Activated T-cell treated with anti-CD3 and anti-CD28 coated beads, Interleukin-2, amount 50 U/mL, for 24 hours (primary cell): ENCODE measurements around the gene PTH2R.
"Not testable (repeated sequence)": the region's sequence is repeated elsewhere in the genome, so short reads cannot be mapped to it uniquely, and the experiment has no call there.

Source experiments
- DNase-seq: peaks from one replicate; pipeline ENCODE4 v3.0.0-alpha.2; 2020
- H3K27ac Mint-ChIP-seq: 2 replicates; pipeline ENCODE4 v1.8.0; 2020; ENCODE audit warnings: mild to moderate bottlenecking, mixed read lengths
- H3K27me3 Mint-ChIP-seq: 2 replicates; pipeline ENCODE4 v1.8.0; 2020; ENCODE audit warnings: mixed read lengths
- H3K36me3 Mint-ChIP-seq: 2 replicates; pipeline ENCODE4 v1.8.0; 2020; ENCODE audit warnings: low read depth, mixed read lengths
- H3K4me1 Mint-ChIP-seq: 2 replicates; pipeline ENCODE4 v1.8.0; 2020; ENCODE audit warnings: low read depth, mixed read lengths
- H3K4me3 Mint-ChIP-seq: 2 replicates; pipeline ENCODE4 v1.8.0; 2020; ENCODE audit warnings: mild to moderate bottlenecking, moderate library complexity, mixed read lengths
- H3K9me3 Mint-ChIP-seq: 2 replicates; pipeline ENCODE4 v1.8.0; 2020; ENCODE audit warnings: mixed read lengths

PTH2R gene

DNA sequence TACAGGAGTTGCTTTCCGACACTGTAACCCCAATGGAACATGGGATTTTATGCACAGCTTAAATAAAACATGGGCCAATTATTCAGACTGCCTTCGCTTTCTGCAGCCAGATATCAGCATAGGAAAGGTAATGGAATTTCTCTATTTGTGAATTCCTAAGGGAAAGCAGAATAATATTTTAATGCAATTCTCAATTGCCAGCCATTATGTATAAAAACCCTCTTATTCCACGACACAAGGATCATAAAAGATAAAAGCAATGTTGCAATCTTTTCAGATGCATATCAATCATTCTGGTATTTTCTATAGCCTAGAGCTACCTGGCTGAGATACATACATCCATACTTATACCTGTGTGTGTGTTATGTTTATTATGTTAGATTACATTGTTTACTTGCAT, 31.2 kb downstream of the PTH2R start:
- H3K9me3 Mint-ChIP-seq = no peaks in the 10 kb centered on the region
- no peak overlapping the region for H3K4me3 Mint-ChIP-seq
- no peaks in the 10 kb centered on the region for H3K36me3 Mint-ChIP-seq
- no peak overlapping the region for H3K27ac Mint-ChIP-seq
- peaks cover 8% of the 10 kb centered on the region for H3K27me3 Mint-ChIP-seq
- no peaks in the 10 kb centered on the region for H3K4me1 Mint-ChIP-seq
- no peak for DNase-seq

DNA sequence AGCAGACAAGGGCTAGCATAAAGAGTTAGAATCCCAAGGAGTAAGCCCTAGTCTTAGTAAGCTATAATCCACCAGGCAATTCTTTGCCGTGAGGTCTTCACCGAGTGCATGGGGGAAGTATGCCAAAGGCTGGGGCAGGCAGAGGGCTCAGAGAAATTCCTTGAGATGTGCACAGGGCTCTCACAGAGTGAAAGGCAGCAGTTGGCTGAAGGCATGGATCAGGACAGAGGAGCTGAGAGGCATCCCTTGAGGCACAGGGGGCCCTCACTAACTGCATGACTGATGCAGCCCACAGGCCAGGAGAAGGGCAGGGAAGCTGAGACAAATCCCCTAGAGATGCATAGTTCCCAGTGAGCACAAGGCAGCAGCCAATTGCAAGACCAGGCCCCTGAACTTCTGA, 34.1 kb downstream of the PTH2R start:
- peaks cover 6% of the 10 kb centered on the region for H3K27me3 Mint-ChIP-seq
- no peak overlapping the region for H3K4me3 Mint-ChIP-seq
- H3K4me1 Mint-ChIP-seq = no peaks in the 10 kb centered on the region
- H3K27ac Mint-ChIP-seq = no peak overlapping the region
- no peak for DNase-seq
- H3K9me3 Mint-ChIP-seq = no peaks in the 10 kb centered on the region
- H3K36me3 Mint-ChIP-seq = no peaks in the 10 kb centered on the region

- Mint-ChIP-seq H3K4me1 (no peaks in the 10 kb centered on the region), H3K27ac (no peak overlapping the region), H3K9me3 (no peaks in the 10 kb centered on the region), H3K4me3 (no peak overlapping the region), H3K27me3 (peaks cover 3% of the 10 kb centered on the region), H3K36me3 (no peaks in the 10 kb centered on the region)
- no peak for DNase-seq
Measured at GRCh38 chr2:208441951-208442350, 35.4 kb downstream of the PTH2R start.

GRCh38 chr2:208447447-208447846, 40.9 kb downstream of the PTH2R start:
- not testable (repeated sequence) for H3K9me3 Mint-ChIP-seq, DNase-seq, H3K27ac Mint-ChIP-seq, H3K4me1 Mint-ChIP-seq, H3K36me3 Mint-ChIP-seq, H3K4me3 Mint-ChIP-seq, H3K27me3 Mint-ChIP-seq

- H3K4me1 Mint-ChIP-seq = no peaks in the 10 kb centered on the region
- H3K27me3 Mint-ChIP-seq = peaks cover 3% of the 10 kb centered on the region
- no peak overlapping the region for H3K4me3 Mint-ChIP-seq
- H3K9me3 Mint-ChIP-seq = no peaks in the 10 kb centered on the region
- no peak for DNase-seq
- H3K36me3 Mint-ChIP-seq = no peaks in the 10 kb centered on the region
- H3K27ac Mint-ChIP-seq = no peak overlapping the region
Measured at GRCh38 chr2:208451061-208451460, 44.5 kb downstream of the PTH2R start.

- no peak overlapping the region for H3K27ac Mint-ChIP-seq
- no peaks in the 10 kb centered on the region for H3K36me3 Mint-ChIP-seq
- DNase-seq = no peak
- H3K9me3 Mint-ChIP-seq = no peaks in the 10 kb centered on the region
- no peak overlapping the region for H3K4me3 Mint-ChIP-seq
- H3K27me3 Mint-ChIP-seq = peaks cover 14% of the 10 kb centered on the region
- H3K4me1 Mint-ChIP-seq = no peaks in the 10 kb centered on the region
Measured at GRCh38 chr2:208454861-208455260, 48.3 kb downstream of the PTH2R start.

GRCh38 chr2:208463721-208464120, 57.1 kb downstream of the PTH2R start:
- Mint-ChIP-seq H3K27ac (no peak overlapping the region), H3K4me3 (no peak overlapping the region), H3K36me3 (no peaks in the 10 kb centered on the region), H3K27me3 (peaks cover 2% of the 10 kb centered on the region), H3K9me3 (no peaks in the 10 kb centered on the region), H3K4me1 (no peaks in the 10 kb centered on the region)
- DNase-seq = no peak

DNA sequence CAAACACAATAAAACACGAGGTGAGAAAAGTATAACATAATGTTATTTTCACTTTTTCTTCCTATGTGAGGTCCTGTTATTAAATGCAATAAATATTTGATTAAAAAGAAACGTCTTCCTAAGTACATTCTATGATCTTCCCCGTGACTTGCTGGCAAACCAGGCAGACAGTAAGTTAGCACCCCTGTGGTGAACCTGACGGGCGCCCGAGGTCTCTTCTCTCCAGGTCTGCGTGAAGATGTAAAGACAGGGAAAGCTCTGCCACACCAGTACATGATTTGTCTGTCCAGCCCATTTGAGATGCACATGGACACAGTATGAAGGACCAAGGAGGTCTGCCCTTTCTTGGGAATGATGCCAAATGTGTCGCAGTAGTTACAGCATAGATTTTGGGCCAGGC, 57.6 kb downstream of the PTH2R start:
- Mint-ChIP-seq H3K4me1 (no peaks in the 10 kb centered on the region), H3K36me3 (no peaks in the 10 kb centered on the region)

DNA sequence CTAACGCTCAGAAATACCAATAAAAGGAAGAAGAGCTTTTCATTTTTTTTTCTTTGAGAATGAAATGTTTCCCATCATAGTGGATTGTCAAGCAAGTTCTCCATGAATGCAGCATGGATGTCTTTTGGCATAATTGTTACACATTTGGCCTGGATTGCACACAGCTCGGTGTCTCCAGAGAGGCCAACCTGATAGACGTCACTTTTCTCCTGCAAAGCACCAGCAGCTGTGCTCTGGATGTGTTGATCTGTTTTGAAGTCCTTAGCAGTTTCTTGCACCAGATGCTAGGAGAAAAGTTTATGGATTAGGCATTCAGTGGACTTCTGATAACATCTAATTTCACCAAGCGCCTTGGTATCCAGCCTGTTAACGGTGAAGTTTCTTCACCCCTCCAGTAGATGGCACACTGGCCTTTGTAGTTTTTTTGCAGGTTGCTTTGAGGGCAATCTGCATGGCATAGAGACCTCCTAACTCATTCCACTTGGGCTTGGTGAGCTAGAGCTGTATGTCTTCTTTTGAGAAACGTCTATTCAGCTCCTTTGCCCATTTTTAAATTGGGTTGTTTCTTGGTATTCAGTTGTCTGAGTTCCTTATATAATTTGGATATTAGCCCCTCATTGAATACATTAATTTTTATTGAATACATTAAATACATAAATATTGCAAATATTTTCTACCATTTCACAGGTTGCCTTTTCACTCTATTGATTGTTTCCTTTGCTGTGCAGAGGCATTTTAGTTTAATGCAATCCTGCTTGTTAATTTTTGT, 59.7 kb downstream of the PTH2R start:
- Mint-ChIP-seq H3K27ac (no peak overlapping the region), H3K36me3 (no peaks in the 10 kb centered on the region), H3K4me1 (no peaks in the 10 kb centered on the region), H3K4me3 (no peak overlapping the region), H3K27me3 (peaks cover 6% of the 10 kb centered on the region), H3K9me3 (no peaks in the 10 kb centered on the region)
- DNase-seq = no peak

More for the DNA sequence above, 57.6 kb downstream of the PTH2R start:
- no peak overlapping the region for H3K4me3 Mint-ChIP-seq
- peaks cover 2% of the 10 kb centered on the region for H3K27me3 Mint-ChIP-seq
- H3K9me3 Mint-ChIP-seq = no peaks in the 10 kb centered on the region
- no peak for DNase-seq
- H3K27ac Mint-ChIP-seq = no peak overlapping the region

GRCh38 chr2:208466920-208467298, 60.3 kb downstream of the PTH2R start:
- H3K27me3 Mint-ChIP-seq = peaks cover 6% of the 10 kb centered on the region
- DNase-seq = no peak
- no peaks in the 10 kb centered on the region for H3K9me3 Mint-ChIP-seq
- no peaks in the 10 kb centered on the region for H3K36me3 Mint-ChIP-seq
- no peaks in the 10 kb centered on the region for H3K4me1 Mint-ChIP-seq
- no peak overlapping the region for H3K4me3 Mint-ChIP-seq
- no peak overlapping the region for H3K27ac Mint-ChIP-seq

GRCh38 chr2:208467564-208467963, 61.0 kb downstream of the PTH2R start:
- Mint-ChIP-seq H3K27me3 (peaks cover 6% of the 10 kb centered on the region), H3K4me3 (no peak overlapping the region), H3K36me3 (no peaks in the 10 kb centered on the region), H3K9me3 (no peaks in the 10 kb centered on the region), H3K27ac (no peak overlapping the region), H3K4me1 (no peaks in the 10 kb centered on the region)
- no peak for DNase-seq

DNA sequence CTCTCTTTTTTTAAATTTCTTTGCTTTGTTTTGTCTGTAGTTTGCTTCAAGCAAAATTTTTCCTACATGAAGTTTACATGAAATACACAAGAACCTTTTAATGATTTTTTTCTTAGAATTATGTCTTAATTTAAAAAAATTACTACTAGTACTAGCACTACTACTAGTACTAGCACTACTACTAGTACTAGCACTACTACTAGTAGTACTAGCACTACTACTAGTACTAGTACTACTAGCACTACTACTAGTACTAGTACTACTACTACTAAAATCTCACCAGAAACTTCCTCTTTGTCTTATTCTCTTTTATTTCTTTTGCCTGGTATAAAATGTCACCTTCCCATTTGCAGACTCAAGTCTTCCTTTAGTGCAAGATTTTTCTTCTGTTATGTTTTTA, 71.1 kb downstream of the PTH2R start:
- no peak overlapping the region for H3K4me3 Mint-ChIP-seq

GRCh38 chr2:208479342-208479741, 72.8 kb downstream of the PTH2R start:
- Mint-ChIP-seq H3K4me3 (no peak overlapping the region), H3K4me1 (no peaks in the 10 kb centered on the region), H3K36me3 (no peaks in the 10 kb centered on the region), H3K9me3 (peaks cover 7% of the 10 kb centered on the region), H3K27ac (no peak overlapping the region), H3K27me3 (no peaks in the 10 kb centered on the region)
- DNase-seq = no peak

More for the DNA sequence above, 71.1 kb downstream of the PTH2R start:
- H3K9me3 Mint-ChIP-seq = peaks cover 7% of the 10 kb centered on the region
- no peaks in the 10 kb centered on the region for H3K4me1 Mint-ChIP-seq
- H3K36me3 Mint-ChIP-seq = no peaks in the 10 kb centered on the region
- H3K27me3 Mint-ChIP-seq = no peaks in the 10 kb centered on the region
- no peak for DNase-seq
- H3K27ac Mint-ChIP-seq = no peak overlapping the region

GRCh38 chr2:208481945-208482344, 75.4 kb downstream of the PTH2R start:
- not testable (repeated sequence) for H3K4me3 Mint-ChIP-seq, H3K36me3 Mint-ChIP-seq, H3K9me3 Mint-ChIP-seq, H3K27ac Mint-ChIP-seq, H3K27me3 Mint-ChIP-seq, DNase-seq, H3K4me1 Mint-ChIP-seq

DNA sequence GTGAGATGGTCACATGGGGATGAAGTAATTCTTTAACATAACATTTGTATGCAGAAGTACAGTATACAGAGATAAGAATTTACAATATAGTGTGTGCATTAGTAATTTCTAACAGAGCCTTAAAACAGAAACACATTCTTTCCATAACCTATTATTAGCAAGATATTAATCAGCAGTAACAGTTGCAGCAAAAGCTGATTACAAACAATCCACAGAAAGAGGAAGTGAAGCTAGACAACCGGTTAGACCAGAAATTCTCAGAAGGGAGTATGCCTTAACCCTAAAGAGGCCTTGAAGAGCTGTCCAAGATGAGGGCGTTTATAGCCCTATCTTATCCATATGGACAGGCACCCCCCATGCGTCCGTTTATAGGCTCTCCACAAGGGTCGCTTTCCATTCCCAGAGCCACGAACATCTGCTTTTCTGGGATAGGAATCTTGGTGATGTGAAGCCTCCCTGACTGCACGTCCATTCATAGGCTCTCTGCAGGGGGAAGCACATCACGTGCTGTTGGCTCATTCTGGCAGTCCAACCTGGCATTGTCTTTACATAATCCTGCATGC, 75.9 kb downstream of the PTH2R start:
- not testable (repeated sequence) for DNase-seq, H3K27ac Mint-ChIP-seq, H3K4me3 Mint-ChIP-seq, H3K27me3 Mint-ChIP-seq, H3K9me3 Mint-ChIP-seq, H3K36me3 Mint-ChIP-seq, H3K4me1 Mint-ChIP-seq
